Activated naive CD8-positive, alpha-beta T cell treated with anti-CD3 and anti-CD28 coated beads, Interleukin-2, amount 50 U/mL, for 16 hours (primary cell): ENCODE data around the gene MRM3.
"Not testable (repeated sequence)": the region's sequence is repeated elsewhere in the genome, so short reads cannot be mapped to it uniquely, and the experiment has no call there.

Experiments
- DNase-seq: peaks from one replicate; pipeline ENCODE4 v3.0.0-alpha.2; 2020; ENCODE audit warnings: low read depth, low spot score

The MRM3 gene

GRCh38 chr17:755319-755961 lies 26.7 kb upstream of the MRM3 start:
- not testable (repeated sequence) for DNase-seq

DNA sequence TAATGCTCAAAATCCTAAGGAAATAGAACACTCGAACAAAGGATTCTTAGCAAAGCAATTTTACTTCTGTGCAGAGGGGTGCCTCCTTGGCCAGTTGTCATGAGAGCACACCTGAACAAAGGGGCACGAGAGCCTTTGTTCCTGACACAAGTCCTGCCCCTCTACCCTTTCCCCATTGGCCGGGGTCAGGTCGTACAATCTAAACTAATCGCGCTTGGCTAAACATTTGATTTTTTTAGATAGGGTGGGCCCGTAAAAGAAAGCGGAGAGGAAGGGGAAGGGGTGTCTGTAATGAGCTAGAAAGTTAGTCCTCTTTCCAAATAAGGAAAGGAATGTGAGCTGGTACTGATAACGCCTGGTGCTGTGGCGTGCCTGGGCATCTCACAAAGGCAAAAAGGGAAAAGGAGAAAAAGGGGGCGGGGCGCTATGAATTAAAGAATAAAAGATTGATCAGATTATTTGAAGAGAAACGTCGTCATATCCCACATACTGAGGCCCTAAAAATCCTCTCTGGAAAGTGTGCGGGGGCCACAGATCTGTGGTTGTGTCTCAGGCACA lies 26.1 kb upstream of the MRM3 start:
- not testable (repeated sequence) for DNase-seq

DNA sequence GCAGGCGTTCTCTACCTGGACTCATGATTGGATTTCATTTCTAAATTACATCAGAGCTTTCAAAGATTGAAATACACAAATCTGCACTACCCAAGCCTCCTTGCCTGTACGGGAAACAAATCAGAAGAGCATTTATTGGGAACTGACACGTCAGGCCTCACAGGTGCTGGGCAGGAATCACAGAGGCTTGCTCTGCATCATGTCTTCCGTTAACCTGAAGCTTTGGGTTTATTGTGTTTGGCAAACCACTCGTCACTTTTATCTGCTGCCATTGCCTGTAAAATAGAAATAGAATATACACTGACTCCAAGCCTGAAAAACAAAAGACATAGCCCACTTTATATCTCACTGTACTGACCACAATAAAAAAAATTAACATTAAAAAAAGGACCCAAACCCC lies 22.2 kb upstream of the MRM3 start:
- DNase-seq: no peak

GRCh38 chr17:760371-760770 lies 21.8 kb upstream of the MRM3 start:
- DNase-seq: no peak

DNA sequence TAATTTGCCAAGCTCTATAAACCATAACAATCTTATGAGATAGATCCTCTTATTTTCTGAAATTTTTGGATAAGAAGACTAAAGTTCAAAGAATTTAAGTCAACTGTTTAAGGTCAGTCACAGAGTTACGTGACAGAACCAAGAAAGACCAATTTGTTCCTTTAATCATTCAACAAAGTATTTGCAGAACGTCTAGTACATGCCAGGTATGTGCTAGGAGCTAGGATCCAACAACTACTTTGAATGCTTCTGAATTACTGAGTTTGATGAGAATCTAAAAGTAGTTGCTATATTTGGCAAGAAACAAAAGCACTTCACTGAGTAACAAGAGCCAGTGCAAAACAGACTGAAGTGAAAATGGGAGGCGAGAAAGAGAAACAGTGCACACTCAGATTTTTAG lies 15.1 kb upstream of the MRM3 start:
- no peak for DNase-seq

- no peak for DNase-seq
Observed at GRCh38 chr17:773016-773415, 9.1 kb upstream of the MRM3 start.

DNA sequence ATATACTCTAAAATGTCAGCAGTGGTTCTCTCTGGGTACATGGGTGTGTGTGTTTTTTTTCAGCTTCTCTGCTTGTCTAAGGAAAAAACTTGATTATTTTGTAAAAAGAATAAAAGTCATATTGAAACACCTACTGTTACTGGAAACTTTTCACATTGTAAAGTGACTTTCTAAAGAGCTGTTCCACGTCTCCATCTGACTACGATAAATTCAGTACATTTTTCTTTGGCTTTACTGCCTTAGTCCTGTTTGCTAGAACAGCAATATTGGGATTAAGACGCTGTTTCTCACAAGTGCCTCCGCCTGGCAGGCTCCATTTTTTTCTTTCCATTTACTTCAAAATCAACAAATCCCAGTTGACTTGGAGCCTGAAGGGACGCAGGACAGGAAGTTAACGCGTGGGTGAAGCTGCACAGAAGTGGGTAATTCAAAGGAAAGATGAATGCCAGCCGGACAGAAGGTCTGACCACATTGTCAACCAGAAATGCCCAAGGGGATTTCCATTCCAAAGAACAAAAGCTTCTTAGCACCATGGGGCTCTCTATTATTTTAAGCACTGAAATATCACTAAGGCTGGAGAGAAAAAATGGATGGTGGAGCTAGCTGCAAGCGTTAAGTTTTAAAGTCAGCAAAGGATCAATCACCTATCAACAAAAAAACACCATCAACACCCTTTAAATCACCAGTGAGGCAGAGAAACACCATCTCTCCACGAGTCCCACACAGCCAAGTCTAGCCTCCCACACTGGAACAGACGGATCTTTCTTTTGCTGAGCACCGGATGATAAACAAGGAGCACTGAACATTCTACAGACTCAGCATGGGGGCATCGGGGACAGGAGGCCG lies 8.5 kb upstream of the MRM3 start:
- DNase-seq: no peak

GRCh38 chr17:774313-774584 lies 7.9 kb upstream of the MRM3 start:
- no peak for DNase-seq

- DNase-seq: no peak
Observed at GRCh38 chr17:778096-778495, 4.1 kb upstream of the MRM3 start.

GRCh38 chr17:784143-784542 lies 2.0 kb downstream of the MRM3 start:
- no peak for DNase-seq

DNA sequence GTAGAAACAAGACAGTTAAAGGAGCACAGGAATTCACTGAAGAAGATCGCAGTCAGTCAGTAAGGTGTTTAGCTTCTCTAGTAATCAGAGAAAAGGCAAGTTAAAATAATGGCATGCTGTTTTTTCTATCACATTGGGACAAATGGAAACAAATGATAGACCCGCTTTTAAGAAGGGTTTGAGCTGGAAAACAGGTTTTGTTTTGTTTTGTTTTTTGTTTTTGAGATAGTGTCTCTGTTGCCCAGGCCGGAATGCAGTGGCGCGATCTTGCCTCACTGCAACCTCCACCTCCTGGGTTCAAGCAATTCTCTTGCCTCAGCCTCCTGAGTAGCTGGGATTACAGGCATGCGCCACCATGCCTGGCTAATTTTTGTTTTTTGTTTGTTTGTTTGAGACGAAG lies 3.7 kb downstream of the MRM3 start:
- DNase-seq: not testable (repeated sequence)

DNA sequence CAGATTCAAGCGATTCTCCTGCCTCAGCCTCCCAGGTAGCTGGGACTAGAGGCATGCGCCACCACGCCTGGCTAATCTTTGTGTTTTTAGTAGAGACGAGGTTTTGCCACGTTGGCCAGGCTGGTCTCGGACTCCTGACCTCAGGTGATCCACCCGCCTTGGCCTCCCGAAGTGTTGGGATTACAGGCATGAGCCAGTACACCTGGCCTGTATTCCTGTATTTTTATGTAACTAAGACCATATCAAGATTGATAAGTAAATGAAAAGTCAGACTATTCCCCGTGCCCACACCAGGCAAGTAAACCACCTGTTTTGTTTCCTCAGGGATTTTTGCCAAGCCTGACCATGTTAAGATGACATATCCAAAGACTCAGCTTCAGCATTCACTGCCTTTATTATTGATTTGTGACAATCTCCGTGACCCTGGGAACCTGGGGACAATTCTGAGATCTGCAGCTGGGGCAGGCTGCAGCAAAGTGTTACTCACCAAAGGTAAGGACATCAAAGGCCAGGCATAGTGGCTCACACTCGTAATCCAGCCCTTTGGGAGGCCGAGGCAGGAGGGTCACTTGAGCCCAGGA lies 5.6 kb downstream of the MRM3 start:
- DNase-seq: no peak

DNA sequence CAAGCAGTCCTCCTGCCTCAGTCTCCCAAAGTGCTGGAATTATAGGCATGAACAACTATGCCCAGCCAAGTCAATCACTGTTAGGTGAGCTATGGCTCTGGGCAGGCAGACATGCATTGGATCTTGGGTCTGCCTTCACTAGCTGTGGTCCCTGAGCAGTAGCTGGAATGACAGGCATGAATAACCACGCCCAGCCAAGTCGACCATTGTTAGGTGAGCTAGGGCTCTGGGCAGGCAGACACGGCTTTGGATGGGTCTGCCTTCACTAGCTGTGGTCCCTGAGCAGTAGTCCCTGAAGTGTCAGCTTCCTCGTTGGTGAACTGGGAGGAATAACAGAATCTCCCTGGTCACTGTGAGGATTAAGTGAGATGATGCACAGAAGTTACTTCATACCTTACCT lies 6.4 kb downstream of the MRM3 start:
- DNase-seq: no peak

DNA sequence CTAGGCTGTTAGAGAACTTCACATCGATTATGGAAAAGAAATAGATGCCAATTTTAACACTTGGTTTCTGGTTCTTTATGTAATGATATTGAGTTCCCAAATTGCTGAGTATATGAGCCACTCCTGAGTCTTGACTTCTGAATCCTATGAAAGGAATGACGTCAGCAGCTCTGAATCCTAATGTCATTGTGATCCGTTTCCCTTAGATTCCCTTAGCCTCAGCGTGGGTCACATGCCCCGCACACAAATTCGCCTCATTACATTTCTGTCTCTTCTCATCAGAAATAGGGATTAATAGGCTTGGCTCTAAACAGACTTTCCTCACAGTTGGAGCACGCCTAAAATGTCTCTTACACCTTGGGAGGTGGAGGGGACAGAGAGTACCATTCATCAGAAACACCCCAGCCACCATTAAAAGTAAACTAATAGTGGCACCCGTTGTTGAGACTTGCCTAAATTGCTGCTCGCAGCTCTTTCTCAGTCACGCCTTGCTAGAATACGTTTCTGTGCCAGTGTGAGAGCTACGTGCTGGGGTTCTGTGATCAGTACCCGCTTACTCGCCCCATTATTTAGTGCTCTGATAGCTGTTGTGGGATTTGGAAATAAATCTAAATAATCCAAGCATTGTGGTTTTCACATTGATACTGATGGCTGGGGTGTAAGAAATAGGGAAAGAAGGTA lies 7.1 kb downstream of the MRM3 start:
- DNase-seq: no peak

DNA sequence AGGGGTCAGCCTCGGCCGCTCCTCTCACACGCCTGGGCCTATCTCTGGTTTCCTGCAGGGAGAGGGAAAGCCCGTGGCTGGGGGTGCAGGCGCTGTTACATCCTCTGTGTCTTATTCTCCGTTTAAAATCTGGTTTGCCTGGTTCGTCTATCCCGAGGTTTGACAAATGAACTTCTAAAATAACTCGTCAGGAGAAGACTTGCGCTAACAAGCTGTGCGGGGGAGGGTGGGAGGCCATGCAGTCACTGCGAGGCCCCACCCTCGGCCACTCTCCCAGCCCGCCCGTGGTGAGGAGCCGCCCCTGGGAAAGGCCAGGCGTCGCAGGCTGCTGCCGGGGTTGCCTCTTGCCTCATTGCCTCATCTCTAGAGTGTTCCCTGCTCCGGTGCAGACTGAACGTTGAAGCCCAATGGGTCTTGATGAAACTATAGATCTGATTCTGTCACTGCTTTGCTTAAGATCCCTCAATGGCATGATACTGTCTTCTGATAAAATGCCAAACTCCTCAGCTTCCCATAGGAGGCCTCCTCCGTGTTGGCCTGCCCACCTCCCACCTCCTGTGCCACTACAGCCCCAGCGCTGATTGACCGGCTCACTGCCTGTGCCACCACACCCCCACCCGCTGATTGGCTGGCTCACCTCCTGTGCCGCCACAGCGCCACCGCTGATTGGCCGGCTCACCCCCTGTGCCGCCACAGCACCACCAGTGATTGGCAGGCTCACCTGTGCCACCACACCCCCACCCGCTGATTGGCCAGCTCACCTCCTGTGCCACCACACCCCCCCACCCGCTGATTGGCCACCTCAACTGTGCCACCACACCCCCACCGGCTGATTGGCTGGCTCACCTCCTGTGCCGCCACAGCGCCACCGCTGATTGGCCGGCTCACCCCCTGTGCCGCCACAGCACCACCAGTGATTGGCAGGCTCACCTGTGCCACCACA lies 8.0 kb downstream of the MRM3 start:
- not testable (repeated sequence) for DNase-seq

DNA sequence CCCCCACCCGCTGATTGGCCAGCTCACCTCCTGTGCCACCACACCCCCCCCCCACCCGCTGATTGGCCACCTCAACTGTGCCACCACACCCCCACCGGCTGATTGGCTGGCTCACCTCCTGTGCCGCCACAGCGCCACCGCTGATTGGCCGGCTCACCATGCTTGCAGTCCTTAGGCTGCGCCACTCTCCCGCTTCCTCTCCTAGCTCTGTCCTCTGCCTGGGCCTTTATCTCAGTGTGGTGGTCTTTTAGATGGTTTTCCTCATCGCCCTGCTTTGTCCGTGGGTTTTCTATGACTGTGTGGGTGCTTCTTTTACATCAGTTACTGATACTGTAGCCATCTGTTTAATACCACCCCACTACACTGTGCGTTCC lies 8.7 kb downstream of the MRM3 start:
- DNase-seq: not testable (repeated sequence)

DNA sequence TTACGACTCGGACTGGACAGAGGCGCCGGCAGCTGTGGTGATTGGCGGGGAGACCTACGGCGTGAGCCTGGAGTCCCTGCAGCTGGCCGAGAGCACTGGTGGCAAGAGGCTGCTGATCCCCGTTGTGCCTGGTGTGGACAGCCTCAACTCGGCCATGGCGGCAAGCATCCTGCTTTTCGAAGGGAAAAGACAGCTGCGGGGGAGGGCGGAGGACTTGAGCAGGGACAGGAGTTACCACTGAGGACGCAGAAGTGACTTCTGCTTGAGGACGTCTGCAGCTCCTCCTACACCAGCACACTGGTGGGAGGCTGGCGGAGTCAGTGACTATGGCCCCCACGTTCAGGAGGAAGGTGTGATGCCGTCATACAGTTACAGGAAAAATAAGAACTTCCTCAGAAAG lies 9.7 kb downstream of the MRM3 start:
- DNase-seq: no peak

DNA sequence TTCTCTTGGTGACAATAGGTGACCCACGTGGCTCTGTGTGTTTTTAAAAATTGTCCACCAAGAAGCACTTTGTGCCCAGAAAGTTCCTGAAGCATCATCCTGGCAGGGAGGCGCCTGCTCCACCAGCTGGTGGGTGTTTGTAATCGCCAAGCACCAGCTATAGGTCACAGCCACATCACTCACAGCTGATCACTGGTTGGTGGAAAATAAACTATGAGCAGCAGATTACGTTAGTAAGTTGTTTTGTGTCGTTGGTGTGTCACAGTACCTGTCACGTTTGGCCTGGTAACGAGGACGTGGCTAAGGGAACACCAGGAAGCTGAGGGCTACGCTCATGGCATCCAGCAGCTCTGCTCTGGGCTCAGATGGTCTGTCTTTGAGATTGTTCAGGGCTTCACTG lies 10.1 kb downstream of the MRM3 start:
- no peak for DNase-seq

DNA sequence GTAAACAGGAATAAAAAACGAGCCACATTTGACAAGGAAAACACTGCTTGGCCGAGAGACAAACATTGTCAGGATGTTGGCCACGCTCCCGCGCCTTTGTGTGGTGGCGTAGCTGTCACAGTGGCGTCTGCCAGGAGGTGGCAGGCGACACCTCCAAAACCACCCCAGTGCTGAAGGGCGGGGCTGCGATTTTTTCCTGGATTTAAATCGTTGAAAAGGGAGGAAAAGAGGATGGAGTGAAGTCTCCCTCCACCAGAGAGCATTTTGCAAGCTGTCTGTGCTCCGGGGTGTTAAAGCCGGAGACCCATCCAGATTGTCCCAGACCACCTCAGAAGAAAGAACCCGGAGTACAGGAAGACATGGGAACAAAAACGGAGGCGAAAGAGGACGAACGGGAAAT lies 12.7 kb downstream of the MRM3 start:
- DNase-seq: no peak

DNA sequence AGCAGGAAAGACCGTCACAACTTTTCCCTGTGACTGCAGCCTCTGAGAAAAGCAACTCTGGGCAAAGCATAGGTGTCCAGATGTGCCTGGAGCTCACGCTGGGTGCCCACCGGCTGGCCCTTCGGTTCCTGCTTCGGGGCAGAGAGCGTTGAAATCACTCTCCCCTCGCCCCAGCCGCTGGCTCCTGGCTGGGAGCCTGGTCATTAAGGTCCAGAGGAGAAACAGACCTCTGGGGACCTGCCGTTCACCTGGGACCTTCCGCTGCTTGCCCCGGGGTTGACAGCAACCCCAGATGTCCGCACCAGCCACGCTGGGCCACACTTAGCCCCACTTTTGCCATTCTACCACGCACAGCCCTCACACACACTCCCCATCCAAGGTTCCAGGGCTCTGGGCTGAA lies 13.1 kb downstream of the MRM3 start:
- DNase-seq: no peak

DNA sequence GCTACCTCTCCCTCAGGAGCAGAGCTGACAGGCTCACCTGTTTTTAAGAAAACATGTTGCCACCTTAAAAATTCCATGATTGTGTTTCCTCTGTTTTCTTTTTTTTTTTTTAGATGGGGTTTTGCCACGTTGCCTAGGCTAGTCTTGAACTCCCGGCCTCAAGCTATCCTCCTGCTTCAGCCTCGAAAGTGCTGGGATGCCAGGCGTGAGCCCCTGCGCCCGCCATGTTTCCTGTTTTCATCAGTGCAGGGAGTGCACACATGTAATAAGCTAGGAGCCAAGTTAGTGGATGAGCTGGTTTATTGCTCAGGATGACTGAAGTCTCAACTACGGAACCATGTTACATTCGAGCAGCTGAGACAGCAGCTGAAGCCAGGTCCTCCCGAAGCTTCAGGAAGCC lies 13.6 kb downstream of the MRM3 start:
- no peak for DNase-seq
